Measurements from ENCODE around the gene PROSER3.
"Not testable (repeated sequence)": the region's sequence is repeated elsewhere in the genome, so short reads cannot be mapped to it uniquely, and the experiment has no call there.

PROSER3 gene

DNA sequence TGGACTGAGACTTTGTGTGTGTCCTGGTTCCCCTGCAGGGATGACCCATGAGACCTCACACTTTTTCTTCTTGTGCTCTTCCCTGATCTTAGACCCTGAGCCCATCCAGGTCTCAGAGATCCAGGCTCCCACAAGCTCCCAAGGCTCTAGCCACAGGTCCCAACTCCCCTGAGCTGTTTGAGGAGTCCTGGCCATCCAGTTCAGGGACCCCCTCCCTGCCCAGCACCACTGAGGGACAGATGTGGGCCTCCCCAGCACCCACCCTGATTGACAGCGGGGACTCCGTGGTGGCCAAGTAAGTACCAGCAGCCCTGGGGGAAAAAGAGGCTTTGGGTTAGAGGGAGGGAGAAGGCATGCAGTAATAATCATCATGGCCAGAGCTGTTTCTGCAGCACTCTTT lies 1.7 kb downstream of the PROSER3 start:
- H3K4me1 ChIP-seq (ENCODE audit: control insufficient read depth, insufficient read depth, low read length, unreplicated experiment): peaks cover 22% of the 10 kb centered on the region
- H3K36me3 ChIP-seq (ENCODE audit: insufficient read depth, low read length): 0 out of 2 replicates have a peak, but pooled peaks cover 6% of the 10 kb centered on the region
- no peak overlapping the region for H3K4me3 ChIP-seq (ENCODE audit: low read depth, low read length)
- H3K27me3 ChIP-seq (ENCODE audit: insufficient read depth, low read length): no peaks in the 10 kb centered on the region
- H2AFZ ChIP-seq (ENCODE audit: low read length, unreplicated experiment): no peak overlapping the region
- H3K79me2 ChIP-seq (ENCODE audit: control insufficient read depth, insufficient read depth, low read length, unreplicated experiment): peaks cover 12% of the 10 kb centered on the region
- H3K27ac ChIP-seq (ENCODE audit: low read depth, low read length): no peak overlapping the region

DNA sequence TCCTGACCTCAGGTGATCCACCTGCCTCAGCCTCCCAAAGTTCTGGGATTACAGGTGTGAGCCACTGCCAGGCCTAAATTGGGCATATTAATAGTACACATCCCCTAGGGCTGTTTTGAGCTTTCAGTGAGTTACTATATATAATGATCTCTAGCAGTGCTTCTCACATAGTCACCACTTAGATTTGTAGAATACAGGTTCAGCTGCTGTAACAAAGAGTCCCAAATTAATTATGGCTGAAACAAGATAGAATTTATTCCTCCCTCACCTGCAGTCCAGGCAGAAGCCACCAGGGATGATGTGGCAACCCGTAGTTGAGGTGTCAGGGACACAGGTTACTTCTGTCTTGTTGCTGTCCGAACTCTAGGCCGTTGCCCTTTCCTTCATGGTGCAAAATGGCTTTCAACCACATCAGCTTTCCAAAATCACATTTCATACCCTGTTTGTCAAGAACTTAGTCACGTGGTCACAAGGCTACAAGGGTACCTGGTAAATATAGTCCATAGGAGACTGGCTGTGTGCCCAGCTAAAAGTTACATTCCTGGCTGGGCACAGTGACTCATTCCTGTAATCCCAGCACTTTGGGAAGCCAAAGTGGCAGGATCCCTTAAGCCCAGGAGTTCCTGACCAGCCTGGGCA lies 2.9 kb downstream of the PROSER3 start:
- Histone ChIP-seq H3K79me2 (ENCODE audit: control insufficient read depth, insufficient read depth, low read length, unreplicated experiment) (peaks cover 12% of the 10 kb centered on the region), H3K27ac (ENCODE audit: low read depth, low read length) (no peak overlapping the region), H2AFZ (ENCODE audit: low read length, unreplicated experiment) (no peak overlapping the region), H3K27me3 (ENCODE audit: insufficient read depth, low read length) (no peaks in the 10 kb centered on the region), H3K4me3 (ENCODE audit: low read depth, low read length) (no peak overlapping the region), H3K36me3 (ENCODE audit: insufficient read depth, low read length) (0 out of 2 replicates have a peak, but pooled peaks cover 6% of the 10 kb centered on the region), H3K4me1 (ENCODE audit: control insufficient read depth, insufficient read depth, low read length, unreplicated experiment) (peaks cover 17% of the 10 kb centered on the region)

- H3K27ac ChIP-seq (ENCODE audit: low read depth, low read length): no peak overlapping the region
- no peak overlapping the region for H2AFZ ChIP-seq (ENCODE audit: low read length, unreplicated experiment)
- peaks cover 3% of the 10 kb centered on the region for H3K79me2 ChIP-seq (ENCODE audit: control insufficient read depth, insufficient read depth, low read length, unreplicated experiment)
- H3K36me3 ChIP-seq (ENCODE audit: insufficient read depth, low read length): 0 out of 2 replicates have a peak, but pooled peaks cover 6% of the 10 kb centered on the region
- no peaks in the 10 kb centered on the region for H3K27me3 ChIP-seq (ENCODE audit: insufficient read depth, low read length)
- H3K4me3 ChIP-seq (ENCODE audit: low read depth, low read length): no peak overlapping the region
- H3K4me1 ChIP-seq (ENCODE audit: control insufficient read depth, insufficient read depth, low read length, unreplicated experiment): peaks cover 4% of the 10 kb centered on the region
These were observed 6.7 kb downstream of the PROSER3 start for GRCh38 chr19:35764432-35765315.

- no peaks in the 10 kb centered on the region for H3K36me3 ChIP-seq (ENCODE audit: insufficient read depth, low read length)
- no peak overlapping the region for H3K27ac ChIP-seq (ENCODE audit: low read depth, low read length)
- no peak overlapping the region for H3K4me3 ChIP-seq (ENCODE audit: low read depth, low read length)
- H2AFZ ChIP-seq (ENCODE audit: low read length, unreplicated experiment): no peak overlapping the region
- no peaks in the 10 kb centered on the region for H3K27me3 ChIP-seq (ENCODE audit: insufficient read depth, low read length)
- no peaks in the 10 kb centered on the region for H3K4me1 ChIP-seq (ENCODE audit: control insufficient read depth, insufficient read depth, low read length, unreplicated experiment)
- H3K79me2 ChIP-seq (ENCODE audit: control insufficient read depth, insufficient read depth, low read length, unreplicated experiment): no peaks in the 10 kb centered on the region
These were observed 8.7 kb downstream of the PROSER3 start for GRCh38 chr19:35766571-35767104.

GRCh38 chr19:35767288-35768081 lies 9.5 kb downstream of the PROSER3 start:
- Histone ChIP-seq H3K27ac (ENCODE audit: low read depth, low read length) (no peak overlapping the region), H3K79me2 (ENCODE audit: control insufficient read depth, insufficient read depth, low read length, unreplicated experiment) (no peaks in the 10 kb centered on the region), H2AFZ (ENCODE audit: low read length, unreplicated experiment) (no peak overlapping the region), H3K4me3 (ENCODE audit: low read depth, low read length) (no peak overlapping the region), H3K27me3 (ENCODE audit: insufficient read depth, low read length) (no peaks in the 10 kb centered on the region), H3K36me3 (ENCODE audit: insufficient read depth, low read length) (no peaks in the 10 kb centered on the region), H3K4me1 (ENCODE audit: control insufficient read depth, insufficient read depth, low read length, unreplicated experiment) (no peaks in the 10 kb centered on the region)

DNA sequence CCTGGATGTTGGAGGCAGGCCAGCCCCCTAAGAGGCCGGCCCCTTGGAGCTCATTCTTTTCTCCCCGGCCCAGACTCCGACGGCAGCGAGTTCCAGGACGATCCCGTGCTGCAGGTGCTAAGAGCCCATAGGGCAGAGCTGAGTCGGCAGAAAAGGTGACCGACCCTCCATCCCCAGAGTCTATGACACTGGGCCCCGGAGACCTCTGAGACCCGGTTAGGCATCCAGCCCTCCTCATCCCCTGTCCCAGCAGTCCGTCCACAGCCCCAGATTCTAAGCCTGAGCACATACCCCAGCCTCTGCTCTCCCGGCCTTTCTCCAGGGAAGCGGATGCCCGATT lies 10.1 kb downstream of the PROSER3 start:
- H2AFZ ChIP-seq (ENCODE audit: low read length, unreplicated experiment): no peak overlapping the region
- H3K27me3 ChIP-seq (ENCODE audit: insufficient read depth, low read length): no peaks in the 10 kb centered on the region
- no peaks in the 10 kb centered on the region for H3K36me3 ChIP-seq (ENCODE audit: insufficient read depth, low read length)
- no peaks in the 10 kb centered on the region for H3K79me2 ChIP-seq (ENCODE audit: control insufficient read depth, insufficient read depth, low read length, unreplicated experiment)
- no peaks in the 10 kb centered on the region for H3K4me1 ChIP-seq (ENCODE audit: control insufficient read depth, insufficient read depth, low read length, unreplicated experiment)
- no peak overlapping the region for H3K4me3 ChIP-seq (ENCODE audit: low read depth, low read length)
- H3K27ac ChIP-seq (ENCODE audit: low read depth, low read length): no peak overlapping the region

DNA sequence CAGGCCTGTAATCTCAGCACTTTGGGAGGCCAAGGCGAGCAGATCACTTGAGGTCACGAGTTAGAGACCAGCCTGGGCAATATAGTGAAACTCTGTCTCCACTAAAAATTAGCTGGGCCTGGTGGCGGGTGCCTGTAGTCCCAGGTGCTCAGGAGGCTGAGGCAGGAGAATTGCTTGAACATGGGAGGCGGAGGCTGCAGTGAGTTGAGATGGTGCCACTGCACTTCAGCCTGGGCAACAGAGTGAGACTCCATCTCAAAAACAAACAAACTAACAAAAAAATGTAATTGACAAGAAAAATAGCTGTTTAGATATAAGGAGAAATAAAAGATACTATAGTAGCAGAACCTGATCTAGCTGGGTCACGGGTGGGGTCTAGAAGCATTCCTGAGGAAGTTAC lies 14.4 kb downstream of the PROSER3 start:
- not testable (repeated sequence) for H3K4me3 ChIP-seq (ENCODE audit: low read depth, low read length); H2AFZ ChIP-seq (ENCODE audit: low read length, unreplicated experiment); H3K36me3 ChIP-seq (ENCODE audit: insufficient read depth, low read length); H3K79me2 ChIP-seq (ENCODE audit: control insufficient read depth, insufficient read depth, low read length, unreplicated experiment); H3K4me1 ChIP-seq (ENCODE audit: control insufficient read depth, insufficient read depth, low read length, unreplicated experiment); H3K27ac ChIP-seq (ENCODE audit: low read depth, low read length); H3K27me3 ChIP-seq (ENCODE audit: insufficient read depth, low read length)

DNA sequence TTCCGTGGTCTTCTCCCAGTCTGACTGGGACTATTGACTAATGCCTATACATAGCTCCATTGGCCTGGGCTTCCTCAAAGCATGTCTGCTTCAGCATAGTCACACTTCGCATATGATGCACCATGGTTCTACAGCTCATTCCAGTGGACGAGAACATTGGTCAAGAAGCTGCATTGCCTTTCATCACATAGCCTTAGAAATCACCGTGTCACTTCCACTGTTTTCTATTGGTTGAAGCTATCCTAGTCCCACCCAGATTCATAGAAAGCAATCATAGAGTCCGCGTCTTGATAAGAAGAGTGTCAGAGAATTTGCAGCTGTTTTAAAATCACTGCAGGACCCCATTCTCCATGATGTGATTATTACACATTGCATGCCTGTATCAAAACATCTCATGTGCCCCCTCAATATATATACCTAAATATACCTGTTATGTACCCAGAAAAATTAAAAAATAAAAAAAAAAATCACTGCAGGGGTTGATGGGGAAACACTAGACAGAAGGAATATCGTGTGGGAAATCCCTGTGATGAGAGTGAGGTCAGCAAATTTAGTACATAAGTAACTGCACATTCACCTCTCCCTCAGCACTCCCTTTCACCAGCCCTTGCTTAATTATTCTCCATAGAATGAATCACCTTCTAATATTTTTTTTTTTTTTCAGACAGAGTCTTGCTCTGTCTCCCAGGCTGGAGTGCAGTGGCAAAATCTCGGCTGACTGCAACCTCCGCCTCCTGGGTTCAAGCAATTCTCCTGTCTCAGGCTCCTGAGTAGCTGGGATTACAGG lies 15.2 kb downstream of the PROSER3 start:
- no peaks in the 10 kb centered on the region for H3K79me2 ChIP-seq (ENCODE audit: control insufficient read depth, insufficient read depth, low read length, unreplicated experiment)
- H3K27ac ChIP-seq (ENCODE audit: low read depth, low read length): no peak overlapping the region
- no peaks in the 10 kb centered on the region for H3K4me1 ChIP-seq (ENCODE audit: control insufficient read depth, insufficient read depth, low read length, unreplicated experiment)
- no peak overlapping the region for H2AFZ ChIP-seq (ENCODE audit: low read length, unreplicated experiment)
- H3K36me3 ChIP-seq (ENCODE audit: insufficient read depth, low read length): no peaks in the 10 kb centered on the region
- no peaks in the 10 kb centered on the region for H3K27me3 ChIP-seq (ENCODE audit: insufficient read depth, low read length)
- no peak overlapping the region for H3K4me3 ChIP-seq (ENCODE audit: low read depth, low read length)

- Histone ChIP-seq H3K4me3 (ENCODE audit: low read depth, low read length) (peak overlapping the region; percentile 77; the same call in 1 of the 2 replicates), H2AFZ (ENCODE audit: low read length, unreplicated experiment) (no peak overlapping the region), H3K79me2 (ENCODE audit: control insufficient read depth, insufficient read depth, low read length, unreplicated experiment) (no peaks in the 10 kb centered on the region), H3K27me3 (ENCODE audit: insufficient read depth, low read length) (no peaks in the 10 kb centered on the region), H3K36me3 (ENCODE audit: insufficient read depth, low read length) (no peaks in the 10 kb centered on the region), H3K27ac (ENCODE audit: low read depth, low read length) (no peak overlapping the region), H3K4me1 (ENCODE audit: control insufficient read depth, insufficient read depth, low read length, unreplicated experiment) (no peaks in the 10 kb centered on the region)
These were observed 16.5 kb downstream of the PROSER3 start for GRCh38 chr19:35774274-35775045.

Data from ACC112 (cell line).